ENCODE results near the gene KIF26B. TPM values are rescaled to one million over a fixed set of nuclear protein-coding genes. Genes with fewer than 3 reads are reported as not detected.

KIF26B gene
- total RNA-seq, 4 donors from 2014 or later: 3.6 to 7.0 (median 5.2) TPM

DNA sequence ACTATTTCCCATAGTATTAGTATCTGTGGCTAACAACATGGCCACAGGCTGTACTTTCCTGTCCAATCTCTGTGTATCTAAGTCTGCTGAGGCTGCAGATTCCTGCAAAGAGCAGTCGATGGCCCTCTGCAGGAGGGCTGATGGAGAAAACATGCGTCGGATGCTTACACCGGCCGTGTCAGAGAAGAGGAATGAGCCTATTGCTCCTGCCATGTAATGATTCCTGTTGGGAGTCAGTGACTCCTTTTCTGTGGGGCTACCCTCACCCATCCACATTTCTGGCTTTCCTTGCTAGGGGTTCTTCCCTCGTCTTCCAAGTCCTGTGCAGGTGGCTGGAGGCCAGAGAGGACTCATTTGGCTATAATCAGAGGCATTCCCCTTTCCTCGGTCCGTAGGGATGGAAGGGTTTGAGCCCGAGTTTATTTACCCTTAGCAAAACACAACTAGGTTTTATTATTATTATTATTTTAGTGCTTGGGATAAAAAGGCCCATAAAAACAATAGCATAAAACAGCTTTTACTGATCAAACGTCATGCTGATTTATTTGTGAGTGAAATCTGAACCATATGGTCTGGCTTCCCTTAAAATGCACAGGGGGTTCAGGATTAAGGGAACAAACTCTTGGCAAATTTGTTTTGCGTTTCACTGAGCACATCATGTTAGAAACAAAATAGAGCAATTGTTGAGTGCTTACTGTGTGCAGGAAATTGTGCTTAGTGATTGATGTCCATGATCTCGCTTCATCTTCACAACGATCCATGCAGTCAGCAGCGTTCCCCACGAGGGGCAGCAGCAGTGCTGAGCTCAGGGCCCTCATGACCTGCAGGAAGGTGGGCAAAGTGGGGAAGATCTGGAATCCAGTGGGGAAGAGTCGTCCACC, 70.8 kb downstream of the KIF26B start:
- Histone ChIP-seq H3K27me3 (no peaks in the 10 kb centered on the region), H3K4me3 (no peak overlapping the region), H3K36me3 (no peaks in the 10 kb centered on the region), H3K4me1 (no peaks in the 10 kb centered on the region), H3K9me3 (no peaks in the 10 kb centered on the region), H3K27ac (no peak overlapping the region)
- DNase-seq (ENCODE audit: low spot score in 2 of 2): no peak
- 66% methylated on average over 16 of the region's 16 CpGs for WGBS
- TF ChIP-seq POLR2AphosphoS5 (IDR thresholded peaks at IDR 0.05) (no peak), CTCF (IDR thresholded peaks at IDR 0.05) (no peak), POLR2A (IDR thresholded peaks at IDR 0.05) (no peak), EP300 (IDR thresholded peaks at IDR 0.05) (no peak)

- no peak for TF ChIP-seq POLR2A (IDR thresholded peaks at IDR 0.05)
- no peak for TF ChIP-seq POLR2AphosphoS5 (IDR thresholded peaks at IDR 0.05)
- no peak for TF ChIP-seq EP300 (IDR thresholded peaks at IDR 0.05)
- TF ChIP-seq CTCF (IDR thresholded peaks at IDR 0.05): no peak
- no peak for DNase-seq (ENCODE audit: low spot score in 2 of 2)
- H3K36me3 ChIP-seq: no peaks in the 10 kb centered on the region
- no peaks in the 10 kb centered on the region for H3K9me3 ChIP-seq
- H3K27ac ChIP-seq: no peak overlapping the region
- no peaks in the 10 kb centered on the region for H3K4me1 ChIP-seq
- 80% methylated on average over 5 of the region's 5 CpGs for WGBS
- no peak overlapping the region for H3K4me3 ChIP-seq
- no peaks in the 10 kb centered on the region for H3K27me3 ChIP-seq
Observed at GRCh38 chr1:245226203-245226499, 71.4 kb downstream of the KIF26B start.

GRCh38 chr1:245229051-245229450, 74.3 kb downstream of the KIF26B start:
- no peaks in the 10 kb centered on the region for H3K4me1 ChIP-seq
- no peak overlapping the region for H3K4me3 ChIP-seq
- H3K9me3 ChIP-seq: no peaks in the 10 kb centered on the region
- no peak for TF ChIP-seq CTCF (IDR thresholded peaks at IDR 0.05)
- no peak for TF ChIP-seq POLR2AphosphoS5 (IDR thresholded peaks at IDR 0.05)
- no peak for TF ChIP-seq POLR2A (IDR thresholded peaks at IDR 0.05)
- TF ChIP-seq EP300 (IDR thresholded peaks at IDR 0.05): no peak
- H3K27ac ChIP-seq: no peak overlapping the region
- no peaks in the 10 kb centered on the region for H3K36me3 ChIP-seq
- no peaks in the 10 kb centered on the region for H3K27me3 ChIP-seq
- no peak for DNase-seq (ENCODE audit: low spot score in 2 of 2)
- WGBS: 88% methylated on average over 8 of the region's 8 CpGs

- no peaks in the 10 kb centered on the region for H3K27me3 ChIP-seq
- TF ChIP-seq POLR2A (IDR thresholded peaks at IDR 0.05): no peak
- no peak for TF ChIP-seq EP300 (IDR thresholded peaks at IDR 0.05)
- no peak for TF ChIP-seq POLR2AphosphoS5 (IDR thresholded peaks at IDR 0.05)
- no peak for TF ChIP-seq CTCF (IDR thresholded peaks at IDR 0.05)
- no peaks in the 10 kb centered on the region for H3K36me3 ChIP-seq
- no peak overlapping the region for H3K4me3 ChIP-seq
- DNase-seq (ENCODE audit: low spot score in 2 of 2): no peak
- no peaks in the 10 kb centered on the region for H3K4me1 ChIP-seq
- WGBS: 71% methylated on average over 6 of the region's 6 CpGs
- H3K9me3 ChIP-seq: no peaks in the 10 kb centered on the region
- no peak overlapping the region for H3K27ac ChIP-seq
Observed at GRCh38 chr1:245232931-245233330, 78.1 kb downstream of the KIF26B start.

- 78% methylated on average over 25 of the region's 26 CpGs for WGBS
- no peaks in the 10 kb centered on the region for H3K36me3 ChIP-seq
- H3K4me1 ChIP-seq: no peaks in the 10 kb centered on the region
- no peaks in the 10 kb centered on the region for H3K9me3 ChIP-seq
- H3K4me3 ChIP-seq: no peak overlapping the region
- H3K27ac ChIP-seq: no peak overlapping the region
- H3K27me3 ChIP-seq: no peaks in the 10 kb centered on the region
- no peak for DNase-seq (ENCODE audit: low spot score in 2 of 2)
- TF ChIP-seq POLR2A (IDR thresholded peaks at IDR 0.05) (no peak), POLR2AphosphoS5 (IDR thresholded peaks at IDR 0.05) (no peak), CTCF (IDR thresholded peaks at IDR 0.05) (no peak), EP300 (IDR thresholded peaks at IDR 0.05) (no peak)
Observed at GRCh38 chr1:245234217-245235081, 79.7 kb downstream of the KIF26B start.

All from suprapubic skin (tissue), 4 donors.